GM20000 (cell line): ENCODE results near the gene COLEC12.
A peak's percentile ranks its signal among the peaks of the same experiment; 100 is the strongest.
"Not testable (repeated sequence)": the region's sequence is repeated elsewhere in the genome, so short reads cannot be mapped to it uniquely, and the experiment has no call there.

Source experiments
- DNase-seq: peaks from one replicate; pipeline ENCODE4 v3.0.0; 2012; ENCODE audit warnings: low spot score
- CTCF ChIP-seq: IDR thresholded peaks from 2 replicates; pipeline ENCODE4 v1.5.1; 2012; ENCODE audit warnings: mild to moderate bottlenecking, control low read depth; ENCODE audit errors: extremely low read depth, missing control alignments

The COLEC12 gene

GRCh38 chr18:293536-293935, 207.0 kb downstream of the COLEC12 start:
- no peak for DNase-seq
- no peak for TF ChIP-seq CTCF

- TF ChIP-seq CTCF = no peak
- no peak for DNase-seq
These were observed 208.2 kb downstream of the COLEC12 start for GRCh38 chr18:292271-292670.

GRCh38 chr18:289970-290369, 210.5 kb downstream of the COLEC12 start:
- not testable (repeated sequence) for DNase-seq

- TF ChIP-seq CTCF = no peak
- DNase-seq = no peak
These were observed 211.5 kb downstream of the COLEC12 start for GRCh38 chr18:289026-289425.

- no peak for DNase-seq
- peak; percentile 9 for TF ChIP-seq CTCF
These were observed 213.8 kb downstream of the COLEC12 start for GRCh38 chr18:286515-287310.

- no peak for TF ChIP-seq CTCF
- no peak for DNase-seq
These were observed 214.7 kb downstream of the COLEC12 start for GRCh38 chr18:285817-286216.

- DNase-seq = no peak
- no peak for TF ChIP-seq CTCF
These were observed 225.0 kb downstream of the COLEC12 start for GRCh38 chr18:275486-275885.

- TF ChIP-seq CTCF = no peak
- no peak for DNase-seq
These were observed 226.2 kb downstream of the COLEC12 start for GRCh38 chr18:274313-274712.
